Neural cell (in vitro differentiated cells): ENCODE measurements around the gene LRRC56.

ENCODE experiments used
- CTCF ChIP-seq: fragments of 450-650 bp; IDR thresholded peaks from 2 replicates; pipeline ENCODE4 v1.5.1; 2014; ENCODE audit warnings: antibody characterized with exemption, mild to moderate bottlenecking, moderate library complexity; ENCODE audit not compliant: poor library complexity, severe bottlenecking
- EP300 ChIP-seq: fragments of 450-650 bp; conservative IDR thresholded peaks from 2 replicates; pipeline ENCODE4 v1.6.1; 2014; ENCODE audit warnings: antibody characterized with exemption, mild to moderate bottlenecking, moderate library complexity; ENCODE audit not compliant: poor library complexity, severe bottlenecking
- EZH2 ChIP-seq: fragments of 200-600, 300-800 bp; shearing (Covaris generic), sonication (generic); IDR thresholded peaks from 2 replicates; pipeline ENCODE4 v1.6.1; 2014; ENCODE audit warnings: antibody characterized with exemption, low read length, borderline replicate concordance, mild to moderate bottlenecking; ENCODE audit not compliant: insufficient read depth, poor library complexity, severe bottlenecking
- POLR2AphosphoS5 ChIP-seq: IDR thresholded peaks from 2 replicates; pipeline ENCODE4 v1.6.1; 2012
- RAD21 ChIP-seq: fragments of 450-650 bp; conservative IDR thresholded peaks from 2 replicates; pipeline ENCODE4 v1.6.1; 2014; ENCODE audit warnings: antibody characterized with exemption, mild to moderate bottlenecking, moderate library complexity
- REST ChIP-seq: IDR thresholded peaks from 2 replicates; pipeline ENCODE4 v1.6.1; 2012; ENCODE audit warnings: borderline replicate concordance
- SMC3 ChIP-seq: fragments of 450-650 bp; conservative IDR thresholded peaks from 2 replicates; pipeline ENCODE4 v1.6.1; 2014; ENCODE audit warnings: antibody characterized with exemption, mild to moderate bottlenecking, moderate library complexity; ENCODE audit not compliant: poor library complexity

GRCh38 chr11:504053-504993 is 33.0 kb upstream of the LRRC56 start:
- TF ChIP-seq CTCF (no peak), EP300 (no peak), POLR2AphosphoS5 (no peak), SMC3 (no peak), REST (no peak), RAD21 (no peak), EZH2 (no peak)
